ENCODE measurements around the gene OR6C2. TPM values are rescaled to one million over a fixed set of nuclear protein-coding genes. Genes with fewer than 3 reads are reported as not detected.
"Not testable (repeated sequence)": the region's sequence is repeated elsewhere in the genome, so short reads cannot be mapped to it uniquely, and the experiment has no call there.

OR6C2 gene
- not detected in 2 replicates for total RNA-seq

DNA sequence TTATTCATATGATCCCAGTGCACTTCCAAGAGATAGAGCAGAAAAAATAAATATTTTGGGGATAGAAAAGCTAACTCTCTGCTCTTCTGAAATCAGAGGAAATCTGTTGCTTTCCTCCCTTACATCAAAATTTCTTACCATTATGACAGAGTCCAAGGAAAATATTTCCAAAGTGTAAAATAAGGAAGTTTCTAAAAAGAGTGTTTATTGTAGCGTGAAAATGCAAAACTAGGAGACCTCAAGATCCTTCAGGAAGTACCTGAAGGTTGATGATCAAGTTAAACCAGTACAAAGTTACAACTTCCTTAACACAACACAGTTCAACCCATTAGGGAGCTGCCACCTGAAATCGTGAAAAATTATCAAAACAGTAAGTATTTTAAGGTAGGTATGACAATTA is at the start of gene OR6C2:
Gene OR6C2, plus strand, starts transcription at position 301 of the 400 bp plus-strand sequence. CDS start 8,138 bp downstream, outside the sequence.
- Mint-ChIP-seq H3K36me3 (ENCODE audit: low read depth) (no peaks in the 10 kb centered on the region), H3K27ac (no peak within 1 kb of the TSS), H3K4me3 (no peak within 1 kb of the TSS), H3K4me1 (no peaks in the 10 kb centered on the region), H3K9me3 (no peaks in the 10 kb centered on the region), H3K27me3 (peaks cover 5% of the 10 kb centered on the region)
- intact Hi-C loops (cut with micrococcal nuclease): no loop called here
- no peak for DNase-seq

DNA sequence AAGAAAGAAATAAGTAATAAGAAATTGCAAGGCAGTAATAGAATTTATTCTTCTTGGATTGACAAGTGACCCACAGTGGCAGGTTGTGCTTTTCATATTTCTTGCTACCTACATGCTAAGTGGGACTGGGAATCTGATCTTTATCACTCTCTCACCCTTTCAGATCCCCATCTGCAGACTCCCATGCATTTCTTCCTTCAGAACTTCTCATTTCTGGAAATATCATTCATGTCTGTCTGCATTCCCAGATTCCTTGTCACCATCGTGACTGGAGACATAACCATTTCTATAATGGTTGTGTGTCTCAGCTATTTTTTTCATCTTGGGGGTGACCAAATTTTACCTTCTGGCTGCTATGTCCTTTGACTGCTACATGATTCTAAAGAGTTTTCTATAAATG is 47.5 kb upstream of the OR6C2 start:
- no peaks in the 10 kb centered on the region for H3K9me3 Mint-ChIP-seq
- no peaks in the 10 kb centered on the region for H3K36me3 Mint-ChIP-seq (ENCODE audit: low read depth)
- intact Hi-C loops (cut with micrococcal nuclease): no loop called here
- no peak for DNase-seq
- no peak overlapping the region for H3K27ac Mint-ChIP-seq
- peaks cover 8% of the 10 kb centered on the region for H3K27me3 Mint-ChIP-seq
- H3K4me3 Mint-ChIP-seq: no peak overlapping the region
- no peaks in the 10 kb centered on the region for H3K4me1 Mint-ChIP-seq

DNA sequence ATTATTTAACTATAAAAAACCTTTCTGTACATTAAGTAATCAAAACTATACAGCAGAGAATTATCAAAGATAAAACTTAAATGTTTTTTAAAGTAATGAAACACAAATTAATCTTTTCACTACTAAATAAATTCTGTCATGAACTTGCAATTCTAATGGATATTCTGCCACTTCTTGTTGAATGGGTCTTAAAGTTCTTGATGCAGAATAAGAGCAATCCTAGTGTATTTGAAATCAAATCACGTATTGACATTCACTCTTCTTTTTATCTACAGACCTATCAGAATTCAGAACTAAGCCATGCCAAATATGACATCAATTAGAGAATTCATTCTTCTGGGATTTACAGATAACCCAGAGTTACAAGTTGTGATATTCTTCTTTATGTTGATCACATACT is 43.6 kb upstream of the OR6C2 start, which contains the start of gene OR6C65:
Gene OR6C65, plus strand, starts transcription at position 301 of the 400 bp plus-strand sequence. Its CDS starts 0 bp downstream, at position 301.
- Mint-ChIP-seq H3K36me3 (ENCODE audit: low read depth) (no peaks in the 10 kb centered on the region), H3K27ac (no peak within 1 kb of the TSS), H3K27me3 (peaks cover 13% of the 10 kb centered on the region), H3K4me1 (no peaks in the 10 kb centered on the region), H3K4me3 (no peak within 1 kb of the TSS), H3K9me3 (no peaks in the 10 kb centered on the region)
- DNase-seq: no peak
- intact Hi-C loops (cut with micrococcal nuclease): no loop called here

DNA sequence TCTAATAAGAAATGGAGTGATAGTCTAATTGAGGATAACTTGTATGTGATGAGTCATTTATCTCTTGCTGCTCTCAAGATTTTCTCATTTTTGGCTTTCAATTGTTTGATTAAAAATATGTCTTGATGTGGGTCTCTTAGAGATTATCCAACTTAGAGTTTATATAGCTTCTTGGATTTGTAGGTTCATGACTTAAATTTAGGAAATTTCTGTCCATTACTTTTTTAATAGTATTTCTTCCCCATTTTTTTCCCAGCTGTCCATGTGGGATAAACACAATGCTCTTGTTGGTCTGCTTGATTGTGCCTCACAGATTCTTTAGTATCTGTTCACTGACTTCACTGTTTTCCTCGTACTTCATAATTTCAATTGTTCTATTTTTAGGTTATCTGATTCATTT is 36.0 kb upstream of the OR6C2 start:
- Mint-ChIP-seq H3K4me3 (no peak overlapping the region), H3K4me1 (no peaks in the 10 kb centered on the region), H3K36me3 (ENCODE audit: low read depth) (no peaks in the 10 kb centered on the region), H3K27ac (no peak overlapping the region), H3K9me3 (no peaks in the 10 kb centered on the region), H3K27me3 (peaks cover 16% of the 10 kb centered on the region)
- no peak for DNase-seq
- intact Hi-C loops (cut with micrococcal nuclease): no loop called here

DNA sequence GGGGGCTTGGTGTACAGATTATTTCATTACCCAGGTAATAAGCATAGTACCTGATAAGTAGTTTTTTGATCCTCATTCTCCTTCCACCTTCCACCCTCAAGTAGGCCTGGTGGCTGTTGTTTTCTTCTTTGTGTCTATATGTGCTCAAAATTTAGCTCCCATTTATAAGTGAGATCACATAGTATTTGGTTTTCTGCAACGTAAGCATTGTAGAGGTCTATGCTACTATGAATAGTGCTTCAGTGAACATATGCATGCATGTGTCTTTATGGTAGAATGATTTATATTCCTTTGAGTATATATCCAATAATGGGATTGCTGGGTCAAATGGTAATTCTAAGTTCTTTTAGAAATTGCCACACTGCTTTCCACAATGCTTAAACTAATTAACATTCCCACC is 34.7 kb upstream of the OR6C2 start:
- intact Hi-C loops (cut with micrococcal nuclease); H3K9me3 Mint-ChIP-seq; H3K4me1 Mint-ChIP-seq; H3K36me3 Mint-ChIP-seq (ENCODE audit: low read depth); H3K4me3 Mint-ChIP-seq; DNase-seq; H3K27ac Mint-ChIP-seq: not testable (repeated sequence)
- peaks cover 14% of the 10 kb centered on the region for H3K27me3 Mint-ChIP-seq

DNA sequence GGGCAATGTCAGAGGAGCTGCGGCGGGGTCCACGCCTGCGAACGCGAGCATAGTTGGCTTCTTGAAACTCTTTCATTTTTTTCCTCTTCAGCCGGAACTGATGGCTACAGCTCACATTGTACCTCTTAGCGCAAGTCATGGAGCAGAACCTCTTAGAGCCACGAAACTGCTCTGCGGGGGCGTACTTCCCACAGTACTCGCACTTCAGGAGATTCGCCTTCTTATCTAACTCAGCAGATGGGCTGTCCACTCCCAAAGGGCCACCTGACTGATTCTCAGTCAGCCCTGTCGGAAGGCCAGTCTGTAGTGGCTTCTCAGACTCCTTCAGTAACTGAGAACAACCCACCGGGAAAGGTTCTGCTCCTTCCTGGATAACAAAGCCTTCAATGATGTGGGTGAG is 31.7 kb upstream of the OR6C2 start:
- H3K27ac Mint-ChIP-seq; H3K36me3 Mint-ChIP-seq (ENCODE audit: low read depth); intact Hi-C loops (cut with micrococcal nuclease); H3K4me1 Mint-ChIP-seq; H3K9me3 Mint-ChIP-seq; H3K4me3 Mint-ChIP-seq; DNase-seq: not testable (repeated sequence)
- H3K27me3 Mint-ChIP-seq: peaks cover 30% of the 10 kb centered on the region

DNA sequence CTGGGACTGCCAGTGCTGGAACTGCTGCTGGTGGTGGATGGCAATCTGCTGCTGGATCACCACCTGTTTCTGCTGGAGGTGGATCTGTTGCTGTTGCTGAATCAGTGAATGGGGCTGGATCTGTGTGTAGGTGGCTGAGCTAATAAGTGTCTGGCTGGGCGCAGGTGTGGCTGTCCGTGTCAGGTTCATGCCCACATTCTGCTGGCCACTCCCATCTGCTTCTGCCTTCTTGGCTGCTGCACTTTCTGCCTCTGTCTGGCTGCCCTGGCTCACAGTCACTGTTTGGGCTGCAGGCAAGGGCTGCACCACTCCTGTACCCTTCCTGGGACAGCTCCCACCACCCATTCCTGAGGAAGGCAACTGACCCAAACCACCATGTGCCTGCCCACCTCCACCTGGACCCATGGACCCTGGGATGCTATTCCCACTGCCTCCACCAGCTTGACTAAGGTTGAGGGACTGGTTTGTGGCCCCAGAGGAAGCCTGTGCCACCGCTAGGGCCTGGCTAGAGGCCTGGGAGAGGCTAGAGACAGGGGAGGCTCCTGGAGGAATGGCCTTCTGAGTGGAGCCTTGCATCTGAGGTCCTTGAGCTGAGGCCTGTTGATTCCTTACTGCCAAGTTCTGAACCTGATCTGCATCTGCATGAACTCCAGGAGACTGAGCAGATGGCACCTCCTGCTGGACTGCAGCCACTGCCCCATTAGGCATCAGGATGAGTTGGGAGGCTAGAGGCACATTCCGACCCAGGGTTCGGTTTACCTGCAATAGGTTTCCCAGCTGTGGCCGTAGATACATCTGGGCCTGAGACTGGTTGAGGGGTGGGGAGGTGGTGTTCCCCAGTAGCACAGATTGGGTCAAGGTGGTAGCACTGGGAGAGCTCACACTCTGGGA is 30.1 kb upstream of the OR6C2 start:
- H3K4me1 Mint-ChIP-seq; H3K36me3 Mint-ChIP-seq (ENCODE audit: low read depth); H3K4me3 Mint-ChIP-seq; H3K27ac Mint-ChIP-seq; intact Hi-C loops (cut with micrococcal nuclease); H3K9me3 Mint-ChIP-seq; DNase-seq: not testable (repeated sequence)
- H3K27me3 Mint-ChIP-seq: peaks cover 34% of the 10 kb centered on the region

DNA sequence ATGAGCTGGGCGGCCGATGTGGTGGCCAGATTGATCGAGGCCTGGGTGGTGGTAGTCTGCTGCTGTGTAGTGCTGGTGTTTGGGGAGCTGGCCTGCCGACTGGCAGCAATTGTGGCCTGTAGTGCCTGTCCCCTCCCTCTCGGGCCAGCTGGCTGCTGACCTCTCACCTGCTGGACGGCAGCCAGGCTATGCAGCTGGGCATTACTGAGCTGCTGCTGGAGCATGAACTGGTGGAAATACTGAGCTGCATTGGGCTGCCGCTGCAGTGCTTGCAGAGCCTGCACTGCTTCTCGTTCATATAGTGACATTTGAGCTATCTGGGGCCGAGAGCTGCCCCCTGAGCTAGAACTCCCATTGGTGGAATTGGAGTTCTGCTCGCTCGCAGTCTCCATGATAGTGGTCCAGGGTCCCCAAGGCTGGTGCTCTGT is 29.5 kb upstream of the OR6C2 start:
- H3K4me1 Mint-ChIP-seq, H3K9me3 Mint-ChIP-seq: not testable (repeated sequence)

DNA sequence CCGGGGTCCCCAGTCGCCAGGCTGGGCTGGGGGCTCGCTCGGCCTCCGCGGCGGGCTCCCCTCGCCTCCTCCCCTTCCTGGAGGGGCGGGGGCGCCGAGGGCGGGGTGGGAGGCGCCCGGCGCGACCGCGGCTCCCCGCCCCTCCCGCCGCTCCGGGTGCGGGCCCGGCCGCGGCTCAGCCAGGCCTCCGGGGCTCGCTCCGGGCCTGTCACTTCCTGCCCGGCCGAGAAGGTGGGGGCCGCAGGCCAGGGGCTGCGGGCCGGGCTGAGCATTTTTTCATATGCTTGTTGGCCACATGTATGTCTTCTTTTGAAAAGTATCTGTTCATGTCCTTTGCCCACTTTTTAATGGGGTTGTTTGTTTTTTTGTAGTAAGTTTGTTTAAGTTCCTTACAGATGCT is 29.0 kb upstream of the OR6C2 start:
- peaks cover 38% of the 10 kb centered on the region for H3K27me3 Mint-ChIP-seq
- intact Hi-C loops (cut with micrococcal nuclease); H3K9me3 Mint-ChIP-seq; DNase-seq; H3K27ac Mint-ChIP-seq; H3K4me3 Mint-ChIP-seq; H3K4me1 Mint-ChIP-seq; H3K36me3 Mint-ChIP-seq (ENCODE audit: low read depth): not testable (repeated sequence)

More for the DNA sequence above, 29.5 kb upstream of the OR6C2 start:
- H3K27ac Mint-ChIP-seq; intact Hi-C loops (cut with micrococcal nuclease); H3K36me3 Mint-ChIP-seq (ENCODE audit: low read depth); H3K4me3 Mint-ChIP-seq; DNase-seq: not testable (repeated sequence)
- peaks cover 38% of the 10 kb centered on the region for H3K27me3 Mint-ChIP-seq

DNA sequence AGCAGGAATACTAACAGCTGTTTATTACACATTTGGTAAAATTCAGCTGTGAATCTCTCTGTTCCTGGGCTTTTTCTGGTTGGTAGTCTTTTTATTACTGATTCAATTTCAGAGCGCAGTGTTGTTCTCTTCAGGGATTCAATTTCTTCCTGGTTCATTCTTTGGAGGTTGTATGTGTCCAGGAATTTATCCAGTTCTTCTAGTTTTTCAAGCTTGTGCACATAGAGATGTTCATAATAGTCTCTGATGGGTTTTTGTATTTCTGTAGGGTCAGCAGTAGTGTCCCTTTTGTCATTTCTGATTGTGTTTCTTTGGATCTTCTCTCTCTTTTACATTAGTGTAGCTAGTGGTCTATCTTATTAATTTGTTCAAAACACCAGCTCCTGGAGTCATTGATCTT is 26.9 kb upstream of the OR6C2 start:
- no peaks in the 10 kb centered on the region for H3K36me3 Mint-ChIP-seq (ENCODE audit: low read depth)
- H3K9me3 Mint-ChIP-seq: no peaks in the 10 kb centered on the region
- DNase-seq: no peak

DNA sequence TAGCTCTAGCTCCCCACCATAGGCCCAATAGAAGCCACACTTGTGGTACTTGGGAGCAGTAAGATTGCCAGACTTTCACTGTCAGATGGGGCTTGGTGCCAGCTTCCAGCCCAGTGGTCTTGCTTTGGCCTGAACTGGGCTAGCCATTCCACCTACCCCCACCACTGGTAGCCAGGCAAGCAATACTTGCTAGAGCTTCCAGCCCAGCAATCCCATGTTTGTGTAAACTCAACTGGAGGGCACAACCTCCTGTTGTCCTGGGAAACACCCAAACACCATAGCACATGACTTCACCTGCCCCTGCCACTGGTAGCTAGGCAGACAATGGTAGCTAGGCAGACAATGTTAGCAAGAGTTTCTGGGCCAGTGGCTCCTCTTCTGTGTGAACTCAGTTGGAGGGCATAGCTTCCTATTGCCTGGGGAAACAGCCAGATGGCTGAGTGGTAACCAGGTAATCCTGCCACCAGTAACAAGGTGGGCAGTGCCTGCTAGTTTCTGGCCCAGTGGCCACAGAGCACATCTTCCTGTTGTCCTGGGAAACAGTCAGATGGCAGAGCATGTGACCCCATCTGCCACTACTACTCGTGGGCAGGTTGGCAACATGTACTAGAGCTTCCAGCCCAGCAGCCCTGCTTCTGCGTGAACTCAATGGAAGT is 23.4 kb upstream of the OR6C2 start:
- no peak for DNase-seq
- Mint-ChIP-seq H3K36me3 (ENCODE audit: low read depth) (no peaks in the 10 kb centered on the region), H3K9me3 (no peaks in the 10 kb centered on the region), H3K4me1 (no peaks in the 10 kb centered on the region), H3K4me3 (no peak overlapping the region), H3K27ac (no peak overlapping the region), H3K27me3 (peaks cover 32% of the 10 kb centered on the region)
- intact Hi-C loops (cut with micrococcal nuclease): no loop called here

More for the DNA sequence above, 26.9 kb upstream of the OR6C2 start:
- Mint-ChIP-seq H3K4me1 (no peaks in the 10 kb centered on the region), H3K4me3 (no peak overlapping the region), H3K27me3 (peaks cover 38% of the 10 kb centered on the region), H3K27ac (no peak overlapping the region)
- intact Hi-C loops (cut with micrococcal nuclease): no loop called here

DNA sequence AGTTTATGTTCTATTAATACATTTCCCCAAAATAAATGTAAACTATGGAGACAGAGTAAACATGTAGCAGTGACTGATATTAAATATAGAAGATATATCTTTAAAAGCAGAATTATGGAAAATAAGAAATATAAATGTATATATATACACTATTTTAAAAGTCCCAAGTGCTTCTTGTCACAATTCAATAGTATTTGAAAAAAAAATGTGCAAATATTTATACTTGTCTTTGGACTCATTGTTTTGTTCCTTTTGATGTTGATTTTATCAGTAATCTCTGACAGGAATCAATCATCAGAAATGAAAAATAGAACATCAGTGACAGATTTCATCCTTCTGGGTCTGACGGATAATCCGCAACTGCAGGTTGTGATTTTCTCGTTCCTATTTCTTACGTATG is 17.9 kb upstream of the OR6C2 start, which contains the start of gene OR6C76:
Gene OR6C76, plus strand, starts transcription at position 301 of the 400 bp plus-strand sequence. Its CDS starts 0 bp downstream, at position 301.
- intact Hi-C loops (cut with micrococcal nuclease): no loop called here
- Mint-ChIP-seq H3K4me3 (no peak within 1 kb of the TSS), H3K27me3 (peaks cover 6% of the 10 kb centered on the region), H3K9me3 (no peaks in the 10 kb centered on the region), H3K27ac (no peak within 1 kb of the TSS), H3K4me1 (no peaks in the 10 kb centered on the region), H3K36me3 (ENCODE audit: low read depth) (no peaks in the 10 kb centered on the region)
- DNase-seq: no peak

DNA sequence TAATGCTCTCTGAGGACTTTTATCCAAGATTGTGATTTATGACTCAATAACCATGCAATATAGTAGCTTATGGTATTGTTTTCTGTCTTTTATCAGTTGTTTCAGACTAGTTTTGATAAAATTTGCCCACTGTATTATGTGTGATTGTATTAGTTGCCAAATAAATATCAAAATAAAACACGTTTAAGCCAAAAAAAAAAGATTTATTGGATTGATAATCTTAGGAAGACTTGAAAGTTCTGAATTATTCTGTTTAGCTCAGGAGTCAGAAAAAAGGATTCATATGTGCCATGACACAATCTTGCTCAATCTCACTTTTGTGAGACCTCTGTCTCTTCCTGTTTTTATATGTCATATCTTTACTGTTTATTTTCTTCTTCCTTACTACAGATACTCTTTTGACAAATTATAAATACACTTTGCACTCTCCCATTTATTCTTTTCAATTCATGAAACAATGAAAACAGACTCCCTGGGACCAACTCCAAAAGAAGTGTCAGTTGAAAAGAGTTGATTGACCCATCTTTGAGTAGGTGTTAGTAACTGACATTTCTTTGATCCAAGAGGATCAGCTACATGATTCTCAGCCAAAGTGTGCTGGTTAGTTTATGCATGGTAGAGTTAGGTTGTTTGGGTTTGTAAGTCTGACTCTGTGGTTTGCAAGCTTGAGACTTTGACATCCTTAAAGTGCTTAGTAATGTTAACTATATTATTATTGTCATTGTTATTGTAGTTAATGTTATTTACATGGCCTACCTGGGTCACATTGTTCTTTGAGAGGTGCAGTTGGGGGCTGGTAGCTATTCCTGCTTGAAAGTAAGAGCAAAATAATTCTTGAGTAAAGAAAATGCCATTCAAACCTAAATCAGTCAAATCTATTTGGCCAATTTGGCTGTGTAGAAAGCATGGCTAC is 15.3 kb upstream of the OR6C2 start:
- Mint-ChIP-seq H3K4me1 (no peaks in the 10 kb centered on the region), H3K36me3 (ENCODE audit: low read depth) (no peaks in the 10 kb centered on the region), H3K27ac (no peak overlapping the region), H3K27me3 (peaks cover 6% of the 10 kb centered on the region), H3K4me3 (no peak overlapping the region), H3K9me3 (no peaks in the 10 kb centered on the region)
- DNase-seq: no peak
- intact Hi-C loops (cut with micrococcal nuclease): no loop called here

Data from activated CD4-positive, alpha-beta T cell treated with anti-CD3 and anti-CD28 coated beads, Interleukin-2, amount 10 ng/mL, durations not matched to agents 24 days and 14 days (primary cell).